ENCODE measurements around the gene MBD3L2. TPM values are rescaled to one million over a fixed set of nuclear protein-coding genes. Genes with fewer than 3 reads are reported as not detected.
"Not testable (repeated sequence)": the region's sequence is repeated elsewhere in the genome, so short reads cannot be mapped to it uniquely, and the experiment has no call there.

Gene MBD3L2
- total and polyA plus RNA-seq, 9 of the 15 experiments (the other 6 are each of a cell fraction or from before 2014, with no cell fraction given), result not detected

DNA sequence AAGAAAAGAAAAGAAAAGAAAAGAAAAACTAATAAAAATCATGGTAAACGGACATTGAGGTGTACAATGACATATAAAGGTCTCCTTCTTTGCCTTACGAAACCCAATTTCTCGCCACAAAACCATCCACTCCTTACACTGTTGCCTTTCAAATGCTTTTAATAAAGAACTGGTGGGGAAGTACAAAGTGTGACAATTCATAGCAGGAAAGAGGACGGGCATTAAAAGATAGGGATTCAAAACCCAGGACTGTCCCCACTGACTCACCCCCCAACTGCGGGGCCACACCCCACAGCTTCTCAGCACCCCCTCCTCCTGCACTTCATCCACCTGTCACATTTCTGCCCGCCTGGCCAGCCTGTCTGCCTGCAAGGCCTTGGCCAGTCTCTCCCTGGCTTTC lies 30.3 kb upstream of the MBD3L2 start:
- FAIRE-seq (no peak), ATAC-seq (no peak), DNase-seq (ENCODE audit: extremely low read depth in 1 of 4, low spot score in 3 of 4) (no peak)
- Histone ChIP-seq H3K9me3 (replicated peaks; ENCODE audit: control insufficient read depth, insufficient read depth, low read depth, low read length) (no peaks in the 10 kb centered on the region), H3K4me1 (replicated peaks in 1 of 2; ENCODE audit: control insufficient read depth in 2 of 2, insufficient read depth in 2 of 2, low read length in 2 of 2) (no peaks in the 10 kb centered on the region), H3K4me3 (no peak overlapping the region), H3K79me2 (ENCODE audit: control insufficient read depth, insufficient read depth, low read length) (no peaks in the 10 kb centered on the region), H3K27me3 (ENCODE audit: control insufficient read depth in 2 of 2, insufficient read depth in 2 of 2, low read length in 2 of 2) (peaks cover 0 to 7% of the 10 kb centered on the region in 2 experiments; a peak in 2 of 5 replicates), H2AFZ (ENCODE audit: low read depth, low read length) (no peak overlapping the region), H3K27ac (ENCODE audit: extremely low read depth, low read depth, low read length) (no peak overlapping the region), H3K9me1 (ENCODE audit: control insufficient read depth, insufficient read depth, low read length) (no peaks in the 10 kb centered on the region), H3K4me2 (ENCODE audit: insufficient read depth, low read length) (no peak overlapping the region), H3K36me3 (ENCODE audit: control insufficient read depth, insufficient read depth, low read length) (no peaks in the 10 kb centered on the region), H4K20me1 (replicated peaks; ENCODE audit: control insufficient read depth, insufficient read depth, low read length) (no peaks in the 10 kb centered on the region), H3K9ac (ENCODE audit: insufficient read depth in 1 of 2, low read depth in 2 of 2, low read length in 2 of 2) (no peak overlapping the region)
- WGBS (ENCODE audit: insufficient coverage, low coverage, missing lambda C conversion rate), result 3% methylated on average over 6 of the region's 6 CpGs
- in situ Hi-C loops (cut with MboI) (no loop called here), intact Hi-C loops (cut with micrococcal nuclease) (no loop called here)
- TF ChIP-seq NCOA4 (IDR thresholded peaks at IDR 0.05; ENCODE audit: partially characterized antibody) (no peak), CSDE1 (IDR thresholded peaks at IDR 0.05) (no peak), ZNF444 (CRISPR knock-in tag; IDR thresholded peaks at IDR 0.05) (no peak), ATF1 (CRISPR knock-in tag; IDR thresholded peaks at IDR 0.05) (no peak), ATF1 (tag; IDR thresholded peaks at IDR 0.05) (no peak), RAD21 (CRISPR knock-in tag; conservative IDR thresholded peaks at IDR 0.05 in 1 of 2, IDR thresholded peaks at IDR 0.05 in 1 of 2) (no peak), NCOA2 (IDR thresholded peaks at IDR 0.05; ENCODE audit: partially characterized antibody in 2 of 2) (no peak), FOXA3 (CRISPR knock-in tag; conservative IDR thresholded peaks at IDR 0.05 in 1 of 2, IDR thresholded peaks at IDR 0.05 in 1 of 2) (no peak), KLF16 (IDR thresholded peaks at IDR 0.05) (no peak)
- TF ChIP-seq, protein P1, sequence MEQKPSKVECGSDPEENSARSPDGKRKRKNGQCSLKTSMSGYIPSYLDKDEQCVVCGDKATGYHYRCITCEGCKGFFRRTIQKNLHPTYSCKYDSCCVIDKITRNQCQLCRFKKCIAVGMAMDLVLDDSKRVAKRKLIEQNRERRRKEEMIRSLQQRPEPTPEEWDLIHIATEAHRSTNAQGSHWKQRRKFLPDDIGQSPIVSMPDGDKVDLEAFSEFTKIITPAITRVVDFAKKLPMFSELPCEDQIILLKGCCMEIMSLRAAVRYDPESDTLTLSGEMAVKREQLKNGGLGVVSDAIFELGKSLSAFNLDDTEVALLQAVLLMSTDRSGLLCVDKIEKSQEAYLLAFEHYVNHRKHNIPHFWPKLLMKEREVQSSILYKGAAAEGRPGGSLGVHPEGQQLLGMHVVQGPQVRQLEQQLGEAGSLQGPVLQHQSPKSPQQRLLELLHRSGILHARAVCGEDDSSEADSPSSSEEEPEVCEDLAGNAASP (IDR thresholded peaks at IDR 0.05), result no peak
- TF ChIP-seq, protein P2, sequence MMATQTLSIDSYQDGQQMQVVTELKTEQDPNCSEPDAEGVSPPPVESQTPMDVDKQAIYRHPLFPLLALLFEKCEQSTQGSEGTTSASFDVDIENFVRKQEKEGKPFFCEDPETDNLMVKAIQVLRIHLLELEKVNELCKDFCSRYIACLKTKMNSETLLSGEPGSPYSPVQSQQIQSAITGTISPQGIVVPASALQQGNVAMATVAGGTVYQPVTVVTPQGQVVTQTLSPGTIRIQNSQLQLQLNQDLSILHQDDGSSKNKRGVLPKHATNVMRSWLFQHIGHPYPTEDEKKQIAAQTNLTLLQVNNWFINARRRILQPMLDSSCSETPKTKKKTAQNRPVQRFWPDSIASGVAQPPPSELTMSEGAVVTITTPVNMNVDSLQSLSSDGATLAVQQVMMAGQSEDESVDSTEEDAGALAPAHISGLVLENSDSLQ (IDR thresholded peaks at IDR 0.05), result no peak
- TF ChIP-seq, protein P3, sequence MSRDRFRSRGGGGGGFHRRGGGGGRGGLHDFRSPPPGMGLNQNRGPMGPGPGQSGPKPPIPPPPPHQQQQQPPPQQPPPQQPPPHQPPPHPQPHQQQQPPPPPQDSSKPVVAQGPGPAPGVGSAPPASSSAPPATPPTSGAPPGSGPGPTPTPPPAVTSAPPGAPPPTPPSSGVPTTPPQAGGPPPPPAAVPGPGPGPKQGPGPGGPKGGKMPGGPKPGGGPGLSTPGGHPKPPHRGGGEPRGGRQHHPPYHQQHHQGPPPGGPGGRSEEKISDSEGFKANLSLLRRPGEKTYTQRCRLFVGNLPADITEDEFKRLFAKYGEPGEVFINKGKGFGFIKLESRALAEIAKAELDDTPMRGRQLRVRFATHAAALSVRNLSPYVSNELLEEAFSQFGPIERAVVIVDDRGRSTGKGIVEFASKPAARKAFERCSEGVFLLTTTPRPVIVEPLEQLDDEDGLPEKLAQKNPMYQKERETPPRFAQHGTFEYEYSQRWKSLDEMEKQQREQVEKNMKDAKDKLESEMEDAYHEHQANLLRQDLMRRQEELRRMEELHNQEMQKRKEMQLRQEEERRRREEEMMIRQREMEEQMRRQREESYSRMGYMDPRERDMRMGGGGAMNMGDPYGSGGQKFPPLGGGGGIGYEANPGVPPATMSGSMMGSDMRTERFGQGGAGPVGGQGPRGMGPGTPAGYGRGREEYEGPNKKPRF (IDR thresholded peaks at IDR 0.05; ENCODE audit: low read depth, low read length), result no peak
- ChIA-PET CTCF (ENCODE audit: low intra/inter-chr PET ratio) (no interaction called here), POLR2A (no interaction called here)
- BruUV-seq (replicated peaks), result no TSS peak

DNA sequence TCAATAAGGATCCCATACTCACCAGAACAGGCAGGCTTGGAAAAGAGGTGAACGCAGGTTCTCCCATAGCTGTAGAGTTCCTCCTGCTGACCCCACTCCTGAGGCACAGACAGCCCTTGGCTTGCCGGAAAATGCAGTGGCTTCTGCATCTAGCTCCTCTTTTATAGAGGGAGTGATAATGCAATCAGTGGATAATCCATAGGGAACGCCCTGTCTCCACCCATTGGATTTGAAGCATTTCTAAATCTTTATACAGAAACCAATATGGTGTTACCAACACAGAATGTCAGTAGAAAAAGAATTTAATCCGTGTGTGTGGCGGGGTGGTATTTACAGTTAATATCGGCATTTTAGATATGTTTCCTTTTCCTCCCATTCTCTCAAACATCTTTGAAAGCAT lies 27.8 kb upstream of the MBD3L2 start, which contains the start of gene MBD3L2B:
TSS of gene MBD3L2B (minus strand) at position 101 of the 400 bp plus-strand sequence. CDS start at position 67, 34 bp downstream.
- H3K9ac ChIP-seq (ENCODE audit: insufficient read depth in 1 of 2, low read depth in 2 of 2, low read length in 2 of 2); H4K20me1 ChIP-seq (replicated peaks; ENCODE audit: control insufficient read depth, insufficient read depth, low read length); H3K27ac ChIP-seq (ENCODE audit: extremely low read depth, low read depth, low read length); H2AFZ ChIP-seq (ENCODE audit: low read depth, low read length); H3K79me2 ChIP-seq (ENCODE audit: control insufficient read depth, insufficient read depth, low read length); CTCF ChIA-PET (ENCODE audit: low intra/inter-chr PET ratio); H3K27me3 ChIP-seq (ENCODE audit: control insufficient read depth in 2 of 2, insufficient read depth in 2 of 2, low read length in 2 of 2); DNase-seq (ENCODE audit: extremely low read depth in 1 of 4, low spot score in 3 of 4); H3K9me3 ChIP-seq (replicated peaks; ENCODE audit: control insufficient read depth, insufficient read depth, low read depth, low read length); in situ Hi-C loops (cut with MboI); FAIRE-seq; H3K4me3 ChIP-seq; H3K4me1 ChIP-seq (replicated peaks in 1 of 2; ENCODE audit: control insufficient read depth in 2 of 2, insufficient read depth in 2 of 2, low read length in 2 of 2); H3K36me3 ChIP-seq (ENCODE audit: control insufficient read depth, insufficient read depth, low read length); ATAC-seq; H3K9me1 ChIP-seq (ENCODE audit: control insufficient read depth, insufficient read depth, low read length); POLR2A ChIA-PET; BruUV-seq (replicated peaks); H3K4me2 ChIP-seq (ENCODE audit: insufficient read depth, low read length); intact Hi-C loops (cut with micrococcal nuclease): not testable (repeated sequence)
- WGBS (ENCODE audit: insufficient coverage, low coverage, missing lambda C conversion rate), result no CpG with 5 or more reads among the region's 6 CpGs
